Thyroid gland (tissue), 4 donors: ENCODE data around the gene UBASH3A.

ENCODE experiments used
- POLR2A ChIP-seq, 2 donors: fragments of 450-650 bp; IDR thresholded peaks; one replicate each; pipeline ENCODE4 v1.6.1; 2017; ENCODE audit warnings: antibody characterized with exemption in 2 of 2, mild to moderate bottlenecking in 2 of 2, moderate library complexity in 1 of 2
- TF ChIP-seq, protein P1 (sequence below), 6 experiments: fragments of 200-600 bp in 3 of 6; fragments of 450-650 bp in 3 of 6; sonication (generic) in 3 of 6; IDR thresholded peaks; one replicate each; pipeline ENCODE4 v1.5.1; 2016 to 2019; ENCODE audit warnings: antibody characterized with exemption in 6 of 6, mild to moderate bottlenecking in 2 of 6, inconsistent platforms in 1 of 6, moderate library complexity in 1 of 6

DNA sequence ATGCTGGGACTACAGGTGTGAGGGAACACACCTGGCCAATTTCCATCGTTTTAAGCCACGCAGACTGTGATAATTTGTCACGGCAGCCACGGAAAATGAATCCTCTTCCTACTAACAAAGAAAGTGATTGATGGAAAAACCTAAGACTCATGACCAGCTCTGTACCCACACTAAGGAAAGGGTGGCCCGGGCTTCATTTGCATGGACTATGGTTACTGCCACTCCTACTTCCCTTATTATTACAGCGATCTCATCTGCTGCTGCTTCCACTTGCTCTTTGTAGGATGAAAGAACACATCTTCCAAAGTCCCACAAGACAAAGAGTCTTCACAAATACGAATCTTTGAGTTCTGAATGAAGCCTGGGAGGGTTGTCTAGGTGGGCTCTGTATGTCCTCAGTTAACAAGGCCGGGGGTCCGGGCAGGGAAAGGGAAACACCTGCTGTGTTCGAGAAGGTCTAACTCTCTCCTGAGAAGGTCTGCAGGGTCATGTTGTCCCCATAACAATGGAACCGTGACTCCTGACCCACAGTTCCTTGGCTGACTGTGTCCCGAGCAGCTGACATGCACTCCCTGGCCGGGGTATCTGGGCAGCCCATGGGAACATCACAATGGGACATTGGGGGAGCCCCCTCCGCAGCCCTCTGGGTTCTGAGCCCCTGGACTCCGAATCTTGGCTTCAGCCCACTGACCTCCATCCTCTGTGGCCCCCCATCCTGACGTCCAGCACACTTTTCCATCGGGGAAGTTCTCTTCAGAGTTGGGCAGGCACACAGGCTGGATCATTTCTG, 24.1 kb upstream of the UBASH3A start:
- TF ChIP-seq, protein P1, sequence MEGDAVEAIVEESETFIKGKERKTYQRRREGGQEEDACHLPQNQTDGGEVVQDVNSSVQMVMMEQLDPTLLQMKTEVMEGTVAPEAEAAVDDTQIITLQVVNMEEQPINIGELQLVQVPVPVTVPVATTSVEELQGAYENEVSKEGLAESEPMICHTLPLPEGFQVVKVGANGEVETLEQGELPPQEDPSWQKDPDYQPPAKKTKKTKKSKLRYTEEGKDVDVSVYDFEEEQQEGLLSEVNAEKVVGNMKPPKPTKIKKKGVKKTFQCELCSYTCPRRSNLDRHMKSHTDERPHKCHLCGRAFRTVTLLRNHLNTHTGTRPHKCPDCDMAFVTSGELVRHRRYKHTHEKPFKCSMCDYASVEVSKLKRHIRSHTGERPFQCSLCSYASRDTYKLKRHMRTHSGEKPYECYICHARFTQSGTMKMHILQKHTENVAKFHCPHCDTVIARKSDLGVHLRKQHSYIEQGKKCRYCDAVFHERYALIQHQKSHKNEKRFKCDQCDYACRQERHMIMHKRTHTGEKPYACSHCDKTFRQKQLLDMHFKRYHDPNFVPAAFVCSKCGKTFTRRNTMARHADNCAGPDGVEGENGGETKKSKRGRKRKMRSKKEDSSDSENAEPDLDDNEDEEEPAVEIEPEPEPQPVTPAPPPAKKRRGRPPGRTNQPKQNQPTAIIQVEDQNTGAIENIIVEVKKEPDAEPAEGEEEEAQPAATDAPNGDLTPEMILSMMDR (IDR thresholded peaks at IDR 0.05), result no peak
- TF ChIP-seq POLR2A (IDR thresholded peaks at IDR 0.05), result no peak
